ENCODE data around the gene STEAP1.
A peak's percentile ranks its signal among the peaks of the same experiment; 100 is the strongest.

Gene STEAP1

GRCh38 chr7:90194911-90195809 is 40.9 kb downstream of the STEAP1 start:
- no peaks in the 10 kb centered on the region for H3K4me1 ChIP-seq (ENCODE audit: insufficient read depth, low read length)
- H3K27ac ChIP-seq (ENCODE audit: low read length): no peak overlapping the region
- H3K9ac ChIP-seq (ENCODE audit: low read depth, low read length): no peak overlapping the region
- no peaks in the 10 kb centered on the region for H3K36me3 ChIP-seq (ENCODE audit: insufficient read depth, low read depth, low read length)
- H3K9me3 ChIP-seq (ENCODE audit: insufficient read depth, low read depth, low read length): peaks cover 28% of the 10 kb centered on the region; the same call in 1 of the 2 replicates
- H3K4me3 ChIP-seq (ENCODE audit: low read length): no peak overlapping the region
- no peaks in the 10 kb centered on the region for H3K27me3 ChIP-seq (ENCODE audit: insufficient read depth, low read length)

- H3K9ac ChIP-seq (ENCODE audit: low read depth, low read length): no peak overlapping the region
- H3K4me1 ChIP-seq (ENCODE audit: insufficient read depth, low read length): no peaks in the 10 kb centered on the region
- H3K27me3 ChIP-seq (ENCODE audit: insufficient read depth, low read length): no peaks in the 10 kb centered on the region
- no peaks in the 10 kb centered on the region for H3K9me3 ChIP-seq (ENCODE audit: insufficient read depth, low read depth, low read length)
- H3K36me3 ChIP-seq (ENCODE audit: insufficient read depth, low read depth, low read length): no peaks in the 10 kb centered on the region
- no peak overlapping the region for H3K27ac ChIP-seq (ENCODE audit: low read length)
- no peak overlapping the region for H3K4me3 ChIP-seq (ENCODE audit: low read length)
These were observed 47.4 kb downstream of the STEAP1 start for GRCh38 chr7:90201500-90202195.

- Histone ChIP-seq H3K36me3 (ENCODE audit: insufficient read depth, low read depth, low read length) (no peaks in the 10 kb centered on the region), H3K4me1 (ENCODE audit: insufficient read depth, low read length) (peaks cover 10% of the 10 kb centered on the region; the same call in 1 of the 2 replicates), H3K9ac (ENCODE audit: low read depth, low read length) (no peak overlapping the region), H3K9me3 (ENCODE audit: insufficient read depth, low read depth, low read length) (no peaks in the 10 kb centered on the region), H3K27me3 (ENCODE audit: insufficient read depth, low read length) (peaks cover 11% of the 10 kb centered on the region; the same call in 1 of the 2 replicates), H3K4me3 (ENCODE audit: low read length) (no peak overlapping the region), H3K27ac (ENCODE audit: low read length) (no peak overlapping the region)
These were observed 53.7 kb downstream of the STEAP1 start for GRCh38 chr7:90207956-90208355.

GRCh38 chr7:90209776-90210175 is 55.5 kb downstream of the STEAP1 start:
- Histone ChIP-seq H3K4me3 (ENCODE audit: low read length) (no peak overlapping the region), H3K27ac (ENCODE audit: low read length) (no peak overlapping the region), H3K4me1 (ENCODE audit: insufficient read depth, low read length) (peaks cover 23% of the 10 kb centered on the region), H3K9ac (ENCODE audit: low read depth, low read length) (no peak overlapping the region), H3K9me3 (ENCODE audit: insufficient read depth, low read depth, low read length) (no peaks in the 10 kb centered on the region), H3K27me3 (ENCODE audit: insufficient read depth, low read length) (peaks cover 11% of the 10 kb centered on the region; the same call in 1 of the 2 replicates), H3K36me3 (ENCODE audit: insufficient read depth, low read depth, low read length) (no peaks in the 10 kb centered on the region)

DNA sequence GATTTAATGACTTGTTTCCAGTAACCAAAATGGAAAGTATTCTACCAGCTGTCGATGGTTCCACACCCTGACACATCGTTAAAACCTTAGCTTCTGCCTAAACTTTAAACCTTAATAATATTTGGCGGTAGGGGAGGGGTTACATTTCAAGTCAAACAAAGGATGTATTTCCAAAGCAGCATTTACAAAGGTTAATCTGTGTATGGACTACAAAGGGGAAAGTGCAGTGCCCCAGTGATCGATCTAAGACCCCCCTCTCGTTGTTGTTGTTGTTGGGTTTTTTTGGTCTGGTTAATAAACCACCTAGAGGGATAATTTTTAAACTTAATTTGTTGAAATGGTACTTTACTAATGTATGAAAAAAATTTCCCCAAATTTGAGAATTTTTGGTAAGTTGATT is 56.2 kb downstream of the STEAP1 start:
- H3K9ac ChIP-seq (ENCODE audit: low read depth, low read length): peak overlapping the region; percentile 79; the same call in 1 of the 2 replicates
- peaks cover 11% of the 10 kb centered on the region; the same call in 1 of the 2 replicates for H3K27me3 ChIP-seq (ENCODE audit: insufficient read depth, low read length)
- H3K4me3 ChIP-seq (ENCODE audit: low read length): peak overlapping the region; percentile 89
- no peak overlapping the region for H3K27ac ChIP-seq (ENCODE audit: low read length)
- no peaks in the 10 kb centered on the region for H3K36me3 ChIP-seq (ENCODE audit: insufficient read depth, low read depth, low read length)
- H3K4me1 ChIP-seq (ENCODE audit: insufficient read depth, low read length): peaks cover 23% of the 10 kb centered on the region
- H3K9me3 ChIP-seq (ENCODE audit: insufficient read depth, low read depth, low read length): no peaks in the 10 kb centered on the region

DNA sequence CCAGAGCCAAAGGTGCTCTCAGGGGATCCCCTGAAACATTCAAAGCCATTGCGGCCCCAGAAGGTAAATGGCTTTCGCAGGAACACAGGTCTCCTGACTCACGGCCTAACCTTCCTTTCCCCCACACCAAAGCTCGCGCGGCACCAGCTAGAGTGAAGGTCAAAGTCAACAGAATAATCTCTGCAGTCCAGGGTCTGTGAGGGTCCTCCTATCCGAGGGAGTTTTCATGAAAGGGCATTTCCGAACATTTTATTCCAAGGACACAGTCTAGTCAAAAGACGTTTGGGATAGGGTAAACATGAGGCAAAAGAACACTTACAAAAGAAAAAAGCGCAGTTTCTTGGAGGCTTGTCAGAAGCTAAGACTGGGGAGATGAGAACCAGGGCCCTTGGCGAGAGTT is 56.7 kb downstream of the STEAP1 start:
- Histone ChIP-seq H3K4me1 (ENCODE audit: insufficient read depth, low read length) (peaks cover 24% of the 10 kb centered on the region), H3K9me3 (ENCODE audit: insufficient read depth, low read depth, low read length) (no peaks in the 10 kb centered on the region), H3K9ac (ENCODE audit: low read depth, low read length) (peak overlapping the region; percentile 79; the same call in 1 of the 2 replicates), H3K36me3 (ENCODE audit: insufficient read depth, low read depth, low read length) (no peaks in the 10 kb centered on the region), H3K4me3 (ENCODE audit: low read length) (peak overlapping the region; percentile 89), H3K27ac (ENCODE audit: low read length) (no peak overlapping the region), H3K27me3 (ENCODE audit: insufficient read depth, low read length) (peaks cover 11% of the 10 kb centered on the region; the same call in 1 of the 2 replicates)

DNA sequence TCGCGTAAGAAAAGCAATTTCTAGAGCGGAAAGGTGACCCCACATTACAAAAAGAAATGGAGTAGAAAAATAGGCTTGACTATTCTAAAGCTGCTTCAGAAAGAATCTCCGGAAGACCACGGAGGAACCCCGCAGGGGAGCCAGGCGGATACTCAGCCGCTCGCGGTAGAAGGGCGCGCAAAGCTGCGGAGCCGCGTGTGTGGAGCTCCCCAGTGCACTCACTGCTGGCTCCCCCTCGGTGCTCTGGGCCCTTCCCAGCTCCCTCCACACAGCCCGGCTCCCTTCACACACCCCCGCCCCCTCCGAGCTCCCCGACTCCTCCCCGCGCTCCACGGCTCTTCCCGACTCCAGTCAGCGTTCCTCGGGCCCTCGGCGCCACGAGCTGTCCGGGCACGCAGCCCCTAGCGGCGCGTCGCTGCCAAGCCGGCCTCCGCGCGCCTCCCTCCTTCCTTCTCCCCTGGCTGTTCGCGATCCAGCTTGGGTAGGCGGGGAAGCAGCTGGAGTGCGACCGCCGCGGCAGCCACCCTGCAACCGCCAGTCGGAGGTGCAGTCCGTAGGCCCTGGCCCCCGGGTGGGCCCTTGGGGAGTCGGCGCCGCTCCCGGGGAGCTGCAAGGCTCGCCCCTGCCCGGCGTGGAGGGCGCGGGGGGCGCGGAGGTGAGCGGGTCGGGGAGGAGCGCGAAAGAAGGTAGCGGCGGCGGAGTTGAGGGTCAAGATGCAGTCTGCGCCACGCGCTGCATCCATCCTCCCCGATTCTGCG is 57.3 kb downstream of the STEAP1 start, which contains the start of gene STEAP2:
Gene STEAP2 (plus strand): TSS at position 350 of the 758 bp plus-strand sequence. CDS start 13,343 bp downstream, outside the sequence.
- H3K27me3 ChIP-seq (ENCODE audit: insufficient read depth, low read length): peaks cover 11% of the 10 kb centered on the region; the same call in 1 of the 2 replicates
- H3K4me3 ChIP-seq (ENCODE audit: low read length): peak within 1 kb of the TSS; percentile 89
- H3K27ac ChIP-seq (ENCODE audit: low read length): no peak within 1 kb of the TSS
- H3K4me1 ChIP-seq (ENCODE audit: insufficient read depth, low read length): peaks cover 30% of the 10 kb centered on the region
- H3K36me3 ChIP-seq (ENCODE audit: insufficient read depth, low read depth, low read length): no peaks in the 10 kb centered on the region
- peak within 1 kb of the TSS; percentile 79; the same call in 1 of the 2 replicates for H3K9ac ChIP-seq (ENCODE audit: low read depth, low read length)
- H3K9me3 ChIP-seq (ENCODE audit: insufficient read depth, low read depth, low read length): no peaks in the 10 kb centered on the region

DNA sequence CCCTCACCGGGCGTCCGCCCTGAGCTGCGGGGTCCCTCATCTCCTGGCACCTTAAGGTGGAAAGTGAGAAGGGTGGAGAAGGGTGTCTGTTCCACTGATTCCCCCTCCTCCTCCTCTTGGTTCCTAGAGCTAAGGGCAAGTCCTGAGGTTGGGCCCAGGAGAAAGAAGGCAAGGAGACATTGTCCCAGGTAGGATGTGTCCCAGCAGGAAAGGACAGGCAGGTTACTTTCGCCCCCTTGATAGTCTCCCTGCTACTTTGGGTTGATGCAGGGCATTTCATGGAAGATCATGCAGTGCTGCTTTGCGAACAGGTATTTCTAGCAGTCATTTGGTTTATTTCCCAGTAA is 57.9 kb downstream of the STEAP1 start:
- no peaks in the 10 kb centered on the region for H3K36me3 ChIP-seq (ENCODE audit: insufficient read depth, low read depth, low read length)
- H3K9me3 ChIP-seq (ENCODE audit: insufficient read depth, low read depth, low read length): no peaks in the 10 kb centered on the region
- H3K27me3 ChIP-seq (ENCODE audit: insufficient read depth, low read length): peaks cover 11% of the 10 kb centered on the region; the same call in 1 of the 2 replicates
- H3K4me1 ChIP-seq (ENCODE audit: insufficient read depth, low read length): peaks cover 35% of the 10 kb centered on the region
- H3K9ac ChIP-seq (ENCODE audit: low read depth, low read length): peak overlapping the region; percentile 73; the same call in 1 of the 2 replicates
- H3K4me3 ChIP-seq (ENCODE audit: low read length): peak overlapping the region; percentile 89
- no peak overlapping the region for H3K27ac ChIP-seq (ENCODE audit: low read length)

DNA sequence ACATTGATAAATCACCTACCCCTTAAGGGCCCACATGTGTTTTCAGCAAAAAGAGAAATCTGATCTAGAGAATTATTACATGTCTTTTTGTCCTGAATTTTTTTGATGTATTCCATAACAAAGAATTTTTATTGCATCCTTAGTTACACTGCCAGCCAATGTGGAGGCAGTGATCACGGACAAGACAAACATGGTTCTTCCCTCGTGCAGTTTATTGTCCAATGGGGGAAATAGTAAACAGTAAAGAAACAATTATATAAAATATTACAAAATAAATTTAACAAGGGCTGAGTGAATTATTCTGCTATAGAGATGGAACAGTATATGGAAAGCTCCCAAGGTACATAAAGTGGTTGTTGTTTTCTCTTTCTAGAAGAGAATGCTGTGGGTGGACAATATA is 59.3 kb downstream of the STEAP1 start:
- Histone ChIP-seq H3K9me3 (ENCODE audit: insufficient read depth, low read depth, low read length) (no peaks in the 10 kb centered on the region), H3K36me3 (ENCODE audit: insufficient read depth, low read depth, low read length) (no peaks in the 10 kb centered on the region), H3K27ac (ENCODE audit: low read length) (no peak overlapping the region), H3K4me1 (ENCODE audit: insufficient read depth, low read length) (peaks cover 35% of the 10 kb centered on the region), H3K9ac (ENCODE audit: low read depth, low read length) (peak overlapping the region; percentile 67; the same call in 1 of the 2 replicates), H3K4me3 (ENCODE audit: low read length) (peak overlapping the region; percentile 89), H3K27me3 (ENCODE audit: insufficient read depth, low read length) (peaks cover 11% of the 10 kb centered on the region; the same call in 1 of the 2 replicates)

Measured in iPS-20b (cell line).